Astrocyte of the cerebellum (primary cell): ENCODE measurements around the gene TEX53.

ENCODE experiments used
- DNase-seq: peaks from one replicate; pipeline ENCODE4 v3.0.0-alpha.2; 2011; ENCODE audit warnings: low read depth
- H3K4me3 ChIP-seq: 2 replicates; pipeline ENCODE4 v1.5.1; 2011; ENCODE audit warnings: mild to moderate bottlenecking, low read depth, low read length, moderate library complexity
- CTCF ChIP-seq: IDR thresholded peaks from 2 replicates; pipeline ENCODE4 v1.5.1; 2012; ENCODE audit warnings: low read length, low read depth, moderate library complexity, mild to moderate bottlenecking; ENCODE audit errors: missing control alignments
- in situ Hi-C: cut with HindIII; loops from 2 replicates; pipeline ENCODE4 v1.10.0; 2017; ENCODE audit warnings: low sequenced_read_pairs

TEX53 gene

GRCh38 chr9:114657705-114658104, at the start of gene TEX53:
Gene TEX53, minus strand, starts transcription at chr9:114657805. Its CDS starts 31 bp downstream, at chr9:114657774.
- in situ Hi-C loops = loop anchor here (25.0 kb wide), 1 partner anchor 355 kb away; no protein-coding TSS in a partner anchor
- H3K4me3 ChIP-seq = no peak within 1 kb of the TSS
- TF ChIP-seq CTCF = no peak
- no peak for DNase-seq

GRCh38 chr9:114706711-114707110, 49.1 kb upstream of the TEX53 start:
- no peak for TF ChIP-seq CTCF
- H3K4me3 ChIP-seq = no peak overlapping the region
- no peak for DNase-seq
- in situ Hi-C loops = no loop called here

- no peak for DNase-seq
- TF ChIP-seq CTCF = no peak
- in situ Hi-C loops = no loop called here
- no peak overlapping the region for H3K4me3 ChIP-seq
Observed at GRCh38 chr9:114701988-114702387, 44.4 kb upstream of the TEX53 start.

- no peak for TF ChIP-seq CTCF
- DNase-seq = no peak
- no peak overlapping the region for H3K4me3 ChIP-seq
- in situ Hi-C loops = no loop called here
Observed at GRCh38 chr9:114697951-114698351, 40.3 kb upstream of the TEX53 start.

GRCh38 chr9:114696814-114697544, 39.4 kb upstream of the TEX53 start:
- DNase-seq = no peak
- no peak overlapping the region for H3K4me3 ChIP-seq
- in situ Hi-C loops = no loop called here
- TF ChIP-seq CTCF = no peak

- no peak overlapping the region for H3K4me3 ChIP-seq
- no peak for TF ChIP-seq CTCF
- no peak for DNase-seq
- in situ Hi-C loops = no loop called here
Observed at GRCh38 chr9:114695948-114696347, 38.3 kb upstream of the TEX53 start.
